Vagina (tissue), 2 donors: Measurements from ENCODE around the gene ARMH1. TPM values are rescaled to one million over a fixed set of nuclear protein-coding genes. Genes with fewer than 3 reads are reported as not detected.

ENCODE experiments used
- DNase-seq, 2 donors: peaks; one replicate each; pipeline ENCODE4 v3.0.0-alpha.2; 2017; ENCODE audit errors: extremely low spot score in 2 of 2
- H3K27ac ChIP-seq: fragments of 200-600 bp; sonication (generic); one replicate; pipeline ENCODE4 v1.5.1; 2019
- H3K27me3 ChIP-seq: fragments of 200-600 bp; sonication (generic); one replicate; pipeline ENCODE4 v1.5.1; 2019
- H3K36me3 ChIP-seq, 2 donors: fragments of 200-600 bp; sonication (generic); one replicate each; pipeline ENCODE4 v1.5.1; 2017 to 2019
- H3K4me1 ChIP-seq: fragments of 200-600 bp; sonication (generic); one replicate; pipeline ENCODE4 v1.5.1; 2019
- H3K4me3 ChIP-seq, 2 donors: fragments of 200-600 bp; sonication (generic); 1 replicate in 1 of 2; 2 replicates in 1 of 2; pipeline ENCODE4 v1.5.1; 2016 to 2019
- H3K9me3 ChIP-seq: fragments of 200-600 bp; sonication (generic); one replicate; pipeline ENCODE4 v1.5.1; 2019
- CTCF ChIP-seq, 3 experiments: fragments of 450-650 bp in 2 of 3; fragments of 200-600 bp in 1 of 3; sonication (generic) in 1 of 3; IDR thresholded peaks; one replicate each; pipeline ENCODE4 v1.5.1; 2017 to 2019; ENCODE audit warnings: antibody characterized with exemption in 3 of 3, mild to moderate bottlenecking in 2 of 3, moderate library complexity in 2 of 3
- POLR2A ChIP-seq, 2 donors: fragments of 450-650 bp; IDR thresholded peaks; one replicate each; pipeline ENCODE4 v1.6.1; 2017; ENCODE audit warnings: antibody characterized with exemption in 2 of 2, mild to moderate bottlenecking in 2 of 2, moderate library complexity in 2 of 2
- POLR2AphosphoS5 ChIP-seq, 2 donors: sonication (generic); formaldehyde crosslinking; IDR thresholded peaks; one replicate each; pipeline ENCODE4 v1.9.0; 2017; ENCODE audit warnings: antibody characterized with exemption in 2 of 2, mild to moderate bottlenecking in 2 of 2, low read depth in 1 of 2; ENCODE audit not compliant: insufficient read depth in 1 of 2
- intact Hi-C: fragments of 100-400 bp; cut with DNase I; formaldehyde crosslinking; loops from one replicate; pipeline ENCODE4 v1.15.1; 2023
- total RNA-seq: library from RNA; depleted of rRNA; stranded (reverse); fragments of >200 nt; gene quantifications from one replicate; pipeline ENCODE4 v1.2.3, GENCODE V29; 2016

Gene ARMH1
- total RNA-seq, 1 donor from 2014 or later, result not detected

- Histone ChIP-seq H3K4me3 (no peak overlapping the region), H3K9me3 (no peaks in the 10 kb centered on the region), H3K4me1 (no peaks in the 10 kb centered on the region), H3K36me3 (no peaks in the 10 kb centered on the region), H3K27me3 (no peaks in the 10 kb centered on the region), H3K27ac (no peak overlapping the region)
- intact Hi-C loops, result no loop called here
- TF ChIP-seq POLR2A (IDR thresholded peaks at IDR 0.05), result no peak
- TF ChIP-seq POLR2AphosphoS5 (IDR thresholded peaks at IDR 0.05; ENCODE audit: insufficient read depth in 1 of 2, low read depth in 1 of 2), result no peak
- no peak for TF ChIP-seq CTCF (IDR thresholded peaks at IDR 0.05)
- DNase-seq, result no peak
Measured at GRCh38 chr1:44700573-44700972, 26.1 kb downstream of the ARMH1 start.

- DNase-seq, result no peak
- H3K27me3 ChIP-seq, result no peaks in the 10 kb centered on the region
Measured at GRCh38 chr1:44701141-44701573, 26.6 kb downstream of the ARMH1 start.

GRCh38 chr1:44705470-44705869, 31.0 kb downstream of the ARMH1 start:
- Histone ChIP-seq H3K27me3 (no peaks in the 10 kb centered on the region), H3K27ac (no peak overlapping the region), H3K4me3 (no peak overlapping the region), H3K36me3 (no peaks in the 10 kb centered on the region), H3K9me3 (no peaks in the 10 kb centered on the region), H3K4me1 (peaks cover 10% of the 10 kb centered on the region)
- no peak for TF ChIP-seq POLR2AphosphoS5 (IDR thresholded peaks at IDR 0.05; ENCODE audit: insufficient read depth in 1 of 2, low read depth in 1 of 2)
- no peak for DNase-seq
- intact Hi-C loops, result no loop called here

More at GRCh38 chr1:44701141-44701573, 26.6 kb downstream of the ARMH1 start:
- H3K36me3 ChIP-seq, result no peaks in the 10 kb centered on the region
- H3K4me1 ChIP-seq, result no peaks in the 10 kb centered on the region
- H3K9me3 ChIP-seq, result no peaks in the 10 kb centered on the region
- intact Hi-C loops, result no loop called here
- no peak overlapping the region for H3K27ac ChIP-seq
- H3K4me3 ChIP-seq, result no peak overlapping the region
- TF ChIP-seq CTCF (IDR thresholded peaks at IDR 0.05), result no peak
- TF ChIP-seq POLR2AphosphoS5 (IDR thresholded peaks at IDR 0.05; ENCODE audit: insufficient read depth in 1 of 2, low read depth in 1 of 2), result no peak
- no peak for TF ChIP-seq POLR2A (IDR thresholded peaks at IDR 0.05)

GRCh38 chr1:44705938-44706337, 31.4 kb downstream of the ARMH1 start:
- Histone ChIP-seq H3K4me1 (peaks cover 10% of the 10 kb centered on the region), H3K4me3 (no peak overlapping the region), H3K36me3 (no peaks in the 10 kb centered on the region), H3K27me3 (no peaks in the 10 kb centered on the region), H3K9me3 (no peaks in the 10 kb centered on the region), H3K27ac (no peak overlapping the region)
- no peak for DNase-seq
- intact Hi-C loops, result no loop called here
- TF ChIP-seq POLR2AphosphoS5 (IDR thresholded peaks at IDR 0.05; ENCODE audit: insufficient read depth in 1 of 2, low read depth in 1 of 2) (no peak), POLR2A (IDR thresholded peaks at IDR 0.05) (no peak), CTCF (IDR thresholded peaks at IDR 0.05) (no peak)

- no peaks in the 10 kb centered on the region for H3K9me3 ChIP-seq
- intact Hi-C loops, result no loop called here
- TF ChIP-seq CTCF (IDR thresholded peaks at IDR 0.05) (no peak), POLR2AphosphoS5 (IDR thresholded peaks at IDR 0.05; ENCODE audit: insufficient read depth in 1 of 2, low read depth in 1 of 2) (no peak), POLR2A (IDR thresholded peaks at IDR 0.05) (no peak)
- H3K27me3 ChIP-seq, result no peaks in the 10 kb centered on the region
- no peaks in the 10 kb centered on the region for H3K36me3 ChIP-seq
- no peak overlapping the region for H3K27ac ChIP-seq
- peaks cover 10% of the 10 kb centered on the region for H3K4me1 ChIP-seq
- no peak overlapping the region for H3K4me3 ChIP-seq
- no peak for DNase-seq
Measured at GRCh38 chr1:44707112-44707881, 32.8 kb downstream of the ARMH1 start.
